ENCODE data around the gene DRD3. TPM values are rescaled to one million over a fixed set of nuclear protein-coding genes. Genes with fewer than 3 reads are reported as not detected.

DRD3 gene
- total RNA-seq, 1 donor: not detected

- TF ChIP-seq, protein P1, sequence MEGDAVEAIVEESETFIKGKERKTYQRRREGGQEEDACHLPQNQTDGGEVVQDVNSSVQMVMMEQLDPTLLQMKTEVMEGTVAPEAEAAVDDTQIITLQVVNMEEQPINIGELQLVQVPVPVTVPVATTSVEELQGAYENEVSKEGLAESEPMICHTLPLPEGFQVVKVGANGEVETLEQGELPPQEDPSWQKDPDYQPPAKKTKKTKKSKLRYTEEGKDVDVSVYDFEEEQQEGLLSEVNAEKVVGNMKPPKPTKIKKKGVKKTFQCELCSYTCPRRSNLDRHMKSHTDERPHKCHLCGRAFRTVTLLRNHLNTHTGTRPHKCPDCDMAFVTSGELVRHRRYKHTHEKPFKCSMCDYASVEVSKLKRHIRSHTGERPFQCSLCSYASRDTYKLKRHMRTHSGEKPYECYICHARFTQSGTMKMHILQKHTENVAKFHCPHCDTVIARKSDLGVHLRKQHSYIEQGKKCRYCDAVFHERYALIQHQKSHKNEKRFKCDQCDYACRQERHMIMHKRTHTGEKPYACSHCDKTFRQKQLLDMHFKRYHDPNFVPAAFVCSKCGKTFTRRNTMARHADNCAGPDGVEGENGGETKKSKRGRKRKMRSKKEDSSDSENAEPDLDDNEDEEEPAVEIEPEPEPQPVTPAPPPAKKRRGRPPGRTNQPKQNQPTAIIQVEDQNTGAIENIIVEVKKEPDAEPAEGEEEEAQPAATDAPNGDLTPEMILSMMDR (IDR thresholded peaks at IDR 0.05; ENCODE audit: insufficient read depth, low read length): no peak
- H3K4me3 ChIP-seq (ENCODE audit: low read depth, low read length): no peak overlapping the region
- no peak for DNase-seq (ENCODE audit: low read depth)
These were observed 74.4 kb downstream of the DRD3 start for GRCh38 chr3:114104414-114104813.

DNA sequence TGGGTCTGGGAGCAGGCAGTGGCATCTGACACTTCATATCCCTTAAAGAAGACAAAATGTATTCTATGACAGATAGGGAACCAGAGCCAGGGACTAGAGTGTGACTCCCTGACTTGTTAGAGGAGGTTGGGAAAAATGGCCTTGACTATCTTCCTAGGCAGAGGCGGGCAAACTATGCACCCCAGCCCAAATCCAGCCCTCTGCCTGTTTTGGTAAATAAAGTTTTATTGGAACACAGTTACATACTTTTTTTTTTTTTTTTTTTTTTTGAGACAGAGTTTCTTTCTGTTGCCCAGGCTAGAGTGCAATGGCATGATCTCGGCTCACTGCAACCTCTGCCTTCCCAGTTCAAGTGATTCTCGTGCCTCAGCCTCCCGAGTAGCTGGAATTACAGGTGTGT lies 75.0 kb downstream of the DRD3 start:
- no peak for DNase-seq (ENCODE audit: low read depth)
- H3K4me3 ChIP-seq (ENCODE audit: low read depth, low read length): no peak overlapping the region
- TF ChIP-seq, protein P1 (IDR thresholded peaks at IDR 0.05; ENCODE audit: insufficient read depth, low read length): no peak

GRCh38 chr3:114103181-114103580 lies 75.7 kb downstream of the DRD3 start:
- no peak overlapping the region for H3K4me3 ChIP-seq (ENCODE audit: low read depth, low read length)
- no peak for DNase-seq (ENCODE audit: low read depth)
- TF ChIP-seq, protein P1 (IDR thresholded peaks at IDR 0.05; ENCODE audit: insufficient read depth, low read length): no peak

DNA sequence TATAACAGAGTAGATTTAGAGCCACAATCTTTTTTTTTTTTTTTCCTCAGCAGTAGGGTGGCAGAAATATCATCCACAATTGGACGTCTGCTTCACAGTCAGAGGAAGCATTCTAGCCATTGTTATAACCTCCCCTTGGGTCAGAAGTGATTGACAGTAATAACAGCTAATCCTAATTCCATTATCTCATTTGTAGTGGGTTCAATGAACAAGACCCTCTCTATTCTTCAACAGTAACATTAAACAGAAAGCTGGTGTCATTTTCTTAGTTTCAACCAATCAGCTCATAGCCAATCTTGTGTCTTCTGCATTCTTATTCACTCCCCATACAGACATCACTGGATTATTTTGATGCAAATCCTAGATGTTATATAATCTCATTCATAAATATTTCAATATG lies 77.8 kb downstream of the DRD3 start:
- no peak overlapping the region for H3K4me3 ChIP-seq (ENCODE audit: low read depth, low read length)
- no peak for DNase-seq (ENCODE audit: low read depth)
- TF ChIP-seq, protein P1 (IDR thresholded peaks at IDR 0.05; ENCODE audit: insufficient read depth, low read length): no peak

DNA sequence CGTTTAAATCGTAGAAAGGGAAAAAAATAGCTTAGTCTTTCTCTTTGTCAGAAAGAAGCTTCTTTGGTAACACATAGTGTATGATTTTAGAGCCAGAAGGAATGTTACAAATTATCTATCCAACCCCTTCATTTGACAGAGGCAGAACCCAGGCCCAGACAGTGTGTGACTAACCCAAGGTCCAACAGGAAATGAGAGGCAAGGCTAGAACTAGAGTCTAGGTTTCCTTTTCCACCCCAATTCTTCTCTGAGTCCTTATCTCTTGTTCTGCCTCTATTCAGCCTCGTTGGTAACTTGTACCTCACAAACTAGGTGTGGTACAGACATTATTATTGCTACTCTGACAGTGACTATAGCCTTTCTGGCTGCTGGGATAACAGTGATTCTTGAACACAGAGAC lies 83.1 kb downstream of the DRD3 start:
- TF ChIP-seq, protein P1 (IDR thresholded peaks at IDR 0.05; ENCODE audit: insufficient read depth, low read length): no peak
- no peak overlapping the region for H3K4me3 ChIP-seq (ENCODE audit: low read depth, low read length)
- DNase-seq (ENCODE audit: low read depth): peak; percentile 7

DNA sequence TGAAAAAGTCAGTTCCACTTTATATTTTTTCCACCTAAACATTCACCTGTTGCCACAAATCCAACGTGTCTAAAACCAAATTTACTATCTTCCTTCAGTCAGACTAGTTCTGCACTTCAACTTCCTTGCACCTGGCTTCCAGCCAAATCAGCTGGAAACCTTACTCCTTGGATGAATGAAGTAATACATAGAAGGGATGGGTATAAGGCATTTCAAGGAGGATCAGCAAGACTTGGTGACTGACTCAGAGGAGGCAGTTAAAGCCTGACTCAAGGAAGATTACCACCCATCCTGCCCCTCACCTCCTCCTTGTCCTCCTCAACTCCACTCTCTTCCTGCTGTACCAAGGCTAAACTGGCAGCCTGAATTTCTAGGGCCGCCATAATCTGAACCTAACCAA lies 85.3 kb downstream of the DRD3 start:
- H3K4me3 ChIP-seq (ENCODE audit: low read depth, low read length): no peak overlapping the region
- TF ChIP-seq, protein P1 (IDR thresholded peaks at IDR 0.05; ENCODE audit: insufficient read depth, low read length): no peak
- DNase-seq (ENCODE audit: low read depth): peak; percentile 85

DNA sequence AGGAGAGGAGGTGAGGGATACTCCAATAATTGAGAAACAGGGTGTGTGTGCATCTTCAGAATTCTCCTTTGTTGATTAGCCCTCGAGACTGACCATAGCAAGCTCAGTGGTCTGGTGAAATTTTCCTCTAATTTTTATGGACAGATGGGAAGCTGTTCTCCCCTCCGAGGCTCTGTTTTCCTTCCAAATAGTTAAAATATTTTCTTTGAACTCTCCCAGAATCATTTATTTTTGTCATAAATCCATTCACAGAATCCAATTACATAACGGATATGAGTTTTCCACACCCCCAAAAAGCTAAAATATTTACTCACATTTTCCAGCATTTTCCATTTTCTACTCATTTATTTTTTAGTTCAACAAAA lies 85.9 kb downstream of the DRD3 start:
- no peak overlapping the region for H3K4me3 ChIP-seq (ENCODE audit: low read depth, low read length)
- DNase-seq (ENCODE audit: low read depth): peak; percentile 18
- TF ChIP-seq, protein P1 (IDR thresholded peaks at IDR 0.05; ENCODE audit: insufficient read depth, low read length): no peak

Measured in fibroblast of the aortic adventitia (primary cell).